ENCODE results near the gene TNFRSF8.

DNA sequence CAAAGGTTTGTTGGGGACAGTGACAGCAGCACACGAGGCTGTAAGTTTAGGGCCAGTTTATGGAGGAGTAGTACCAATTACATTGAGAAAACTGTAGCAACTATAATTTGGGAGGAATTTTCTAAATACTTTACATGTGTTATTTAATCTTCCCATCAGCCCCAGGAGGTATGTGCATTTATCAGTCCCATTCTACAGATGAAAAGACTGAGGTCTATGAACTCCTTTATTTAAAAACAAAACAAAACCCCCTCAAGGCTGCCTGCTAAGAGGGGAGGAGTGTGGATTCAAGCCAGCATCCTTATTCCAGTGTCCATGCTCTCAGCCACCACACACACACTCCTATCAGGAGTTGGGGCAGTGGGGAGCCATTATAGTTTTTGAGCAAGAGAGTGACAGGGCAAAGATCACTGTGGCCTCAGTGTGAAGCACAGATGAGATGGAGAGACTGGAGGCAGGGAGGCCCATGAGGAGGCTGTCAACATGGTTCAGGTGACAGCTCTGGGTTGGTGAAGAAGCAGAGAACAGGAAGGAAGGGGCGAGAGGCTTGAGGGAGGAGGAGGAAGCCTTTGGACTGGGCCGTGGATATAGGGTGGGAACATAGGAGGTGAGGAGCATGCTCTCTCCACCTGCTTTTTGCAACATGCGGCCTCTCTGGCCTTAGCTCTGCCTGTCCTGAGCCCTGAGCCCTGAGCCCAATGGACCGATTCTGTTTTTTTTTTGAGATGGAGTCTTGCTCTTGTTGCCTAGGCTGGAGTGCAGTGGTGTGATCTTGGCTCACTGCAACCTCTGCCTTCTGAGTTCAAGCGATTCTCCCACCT, 113.4 kb downstream of the TNFRSF8 start:
- TF ChIP-seq CTCF (conservative IDR thresholded peaks at IDR 0.05; ENCODE audit: low read depth, low read length) (no peak), EZH2 (IDR thresholded peaks at IDR 0.05; ENCODE audit: low read length, unreplicated experiment) (no peak), EZH2phosphoT487 (IDR thresholded peaks at IDR 0.05; ENCODE audit: borderline replicate concordance, low read length) (no peak)
